H1 (cell line): ENCODE measurements around the gene LPCAT1. TPM values are rescaled to one million over a fixed set of nuclear protein-coding genes. Genes with fewer than 3 reads are reported as not detected.

Source experiments
- BCL11A ChIP-seq, 2 experiments: IDR thresholded peaks; one replicate each; pipeline ENCODE4 v1.6.1; 2011; ENCODE audit warnings: low read depth in 2 of 2, low read length in 2 of 2, mild to moderate bottlenecking in 2 of 2
- CHD2 ChIP-seq: IDR thresholded peaks from 2 replicates; pipeline ENCODE4 v1.6.1; 2012; ENCODE audit warnings: low read length, improper control_type of control experiment
- polyA plus RNA-seq, 7 experiments: library from polyadenylated mRNA; depleted of rRNA in 3 of 7; stranded (reverse) in 5 of 7; unstranded in 2 of 7; fragments of >200 nt in 5 of 7; fragments of 200-250 nt in 2 of 7; gene quantifications; 1 replicate in 5 of 7; 2 replicates in 1 of 7; 4 replicates in 1 of 7; pipeline versions ENCODE4 v1.2.1 to v1.2.3, GENCODE V29; 2011 to 2013; ENCODE audit warnings: missing spikeins in 2 of 7, mixed read lengths in 2 of 7
- total RNA-seq: library from RNA; stranded (reverse); fragmentation: NEBNext Ultra II Directional; extraction: Animal tissue kit (Norgen Biotek cat#: 25700); gene quantifications from 2 replicates; pipeline ENCODE4 v1.2.1, GENCODE V29; 2021

The LPCAT1 gene
- total and polyA plus RNA-seq, 2 of the 8 experiments (the other 6 are each of a cell fraction or from before 2014, with no cell fraction given): 107 to 260 TPM

GRCh38 chr5:1488882-1489680, 34.7 kb downstream of the LPCAT1 start (continued):
- no peak for TF ChIP-seq CHD2
- no peak for TF ChIP-seq BCL11A (IDR thresholded peaks at IDR 0.05; ENCODE audit: low read depth in 2 of 2, low read length in 2 of 2)
